Fibroblast of lung (primary cell): ENCODE data around the gene CCND3.

Experiments used
- EZH2 ChIP-seq: IDR thresholded peaks from 2 replicates; pipeline ENCODE4 v1.5.1; 2012; ENCODE audit warnings: low read length, control low read depth, mild to moderate bottlenecking; ENCODE audit errors: missing control alignments
- TF ChIP-seq, protein P1 (sequence below), 2 donors: IDR thresholded peaks in 1 of 2; conservative IDR thresholded peaks in 1 of 2; 1 replicate in 1 of 2; 2 replicates in 1 of 2; pipeline ENCODE4 v1.5.1; 2011 to 2012; ENCODE audit warnings: low read length in 2 of 2, control low read depth in 1 of 2, inconsistent platforms in 1 of 2, low read depth in 1 of 2, mild to moderate bottlenecking in 1 of 2

DNA sequence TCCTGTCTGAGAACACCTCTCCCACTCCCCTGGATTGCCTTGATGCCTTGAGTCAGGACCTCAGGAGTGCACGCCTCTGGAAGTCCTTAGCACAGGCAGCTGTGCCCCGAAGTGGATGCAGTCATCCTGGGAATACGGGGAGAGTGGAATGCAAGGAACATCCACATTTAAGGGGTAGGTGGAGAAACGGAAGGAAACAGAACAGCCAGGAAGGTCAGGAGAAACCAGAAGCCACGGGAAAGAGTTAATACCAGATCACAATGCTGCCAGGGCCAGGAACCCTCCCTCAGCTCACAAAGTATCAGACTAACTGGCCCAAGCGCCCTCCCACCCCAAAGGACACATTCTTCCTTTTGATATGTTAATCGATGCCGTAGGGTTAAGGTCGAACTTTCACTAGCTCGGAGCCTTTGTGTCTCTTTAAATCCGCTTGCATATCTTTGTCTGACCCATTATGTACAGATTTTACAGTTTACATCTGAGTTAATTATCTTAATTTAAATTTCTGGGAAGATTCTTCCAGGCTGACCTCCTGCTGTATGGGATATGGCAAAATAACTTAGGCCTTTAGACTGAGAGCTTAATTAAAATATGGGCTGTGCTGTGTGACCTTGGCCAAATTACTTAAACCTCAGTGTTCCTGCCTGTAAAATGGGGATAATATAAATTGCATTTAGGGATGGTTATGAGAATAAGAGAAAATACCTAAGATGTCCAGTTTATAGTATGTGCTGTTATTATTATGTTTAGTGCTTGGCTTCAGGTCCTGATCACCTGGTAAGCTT, 24.0 kb upstream of the CCND3 start:
- TF ChIP-seq, protein P1, sequence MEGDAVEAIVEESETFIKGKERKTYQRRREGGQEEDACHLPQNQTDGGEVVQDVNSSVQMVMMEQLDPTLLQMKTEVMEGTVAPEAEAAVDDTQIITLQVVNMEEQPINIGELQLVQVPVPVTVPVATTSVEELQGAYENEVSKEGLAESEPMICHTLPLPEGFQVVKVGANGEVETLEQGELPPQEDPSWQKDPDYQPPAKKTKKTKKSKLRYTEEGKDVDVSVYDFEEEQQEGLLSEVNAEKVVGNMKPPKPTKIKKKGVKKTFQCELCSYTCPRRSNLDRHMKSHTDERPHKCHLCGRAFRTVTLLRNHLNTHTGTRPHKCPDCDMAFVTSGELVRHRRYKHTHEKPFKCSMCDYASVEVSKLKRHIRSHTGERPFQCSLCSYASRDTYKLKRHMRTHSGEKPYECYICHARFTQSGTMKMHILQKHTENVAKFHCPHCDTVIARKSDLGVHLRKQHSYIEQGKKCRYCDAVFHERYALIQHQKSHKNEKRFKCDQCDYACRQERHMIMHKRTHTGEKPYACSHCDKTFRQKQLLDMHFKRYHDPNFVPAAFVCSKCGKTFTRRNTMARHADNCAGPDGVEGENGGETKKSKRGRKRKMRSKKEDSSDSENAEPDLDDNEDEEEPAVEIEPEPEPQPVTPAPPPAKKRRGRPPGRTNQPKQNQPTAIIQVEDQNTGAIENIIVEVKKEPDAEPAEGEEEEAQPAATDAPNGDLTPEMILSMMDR (conservative IDR thresholded peaks at IDR 0.05 in 1 of 2, IDR thresholded peaks at IDR 0.05 in 1 of 2; ENCODE audit: low read depth in 1 of 2, low read length in 2 of 2) = no peak
- TF ChIP-seq EZH2 = no peak
